LNCAP (cell line): ENCODE data around the gene TNRC6B.

ENCODE experiments used
- CTCF ChIP-seq: fragments of 450-650 bp; IDR thresholded peaks from 2 replicates; pipeline ENCODE4 v1.5.1; 2017; ENCODE audit warnings: mild to moderate bottlenecking

The TNRC6B gene

GRCh38 chr22:40177738-40178416 lies at the start of gene TNRC6B:
TSS of gene TNRC6B (plus strand) at chr22:40177925. CDS start at chr22:40178136, 211 bp downstream.
- no peak for TF ChIP-seq CTCF

- TF ChIP-seq CTCF: no peak
Measured at GRCh38 chr22:40128989-40129388, 48.7 kb upstream of the TNRC6B start.

GRCh38 chr22:40137132-40137531 lies 40.6 kb upstream of the TNRC6B start:
- no peak for TF ChIP-seq CTCF

GRCh38 chr22:40138866-40139265 lies 38.9 kb upstream of the TNRC6B start:
- no peak for TF ChIP-seq CTCF

GRCh38 chr22:40147388-40148176 lies 30.1 kb upstream of the TNRC6B start:
- no peak for TF ChIP-seq CTCF

- no peak for TF ChIP-seq CTCF
Measured at GRCh38 chr22:40153192-40153591, 24.5 kb upstream of the TNRC6B start.

- no peak for TF ChIP-seq CTCF
Measured at GRCh38 chr22:40153705-40154104, 24.0 kb upstream of the TNRC6B start.
